HepG2 (cell line): ENCODE measurements around the gene TRAPPC4. TPM values are rescaled to one million over a fixed set of nuclear protein-coding genes. Genes with fewer than 3 reads are reported as not detected.

Experiments used
- CBX2 ChIP-seq, 2 experiments: fragments of 200-600 bp in 1 of 2; sonication (generic); formaldehyde crosslinking in 1 of 2; IDR thresholded peaks; 2 replicates each; pipeline versions ENCODE4 v1.7.0 to v1.8.1; 2018 to 2022; ENCODE audit warnings: low read depth in 2 of 2, low read length in 1 of 2, mild to moderate bottlenecking in 1 of 2, missing genetic modification reagents in 1 of 2
- ESRRA ChIP-seq: sonication (generic); formaldehyde crosslinking; IDR thresholded peaks from 2 replicates; pipeline ENCODE4 v1.5.1; 2020; ENCODE audit warnings: mild to moderate bottlenecking, low read depth, missing genetic modification reagents
- HDAC1 ChIP-seq: sonication (generic); formaldehyde crosslinking; IDR thresholded peaks from 2 replicates; pipeline ENCODE4 v1.5.1; 2020; ENCODE audit warnings: mild to moderate bottlenecking, missing genetic modification reagents
- IKZF1 ChIP-seq: fragments of 450-650 bp; IDR thresholded peaks from 2 replicates; pipeline ENCODE4 v1.7.1; 2016
- IKZF4 ChIP-seq: sonication (generic); formaldehyde crosslinking; IDR thresholded peaks from 2 replicates; pipeline ENCODE4 v1.5.1; 2020; ENCODE audit warnings: borderline replicate concordance, mild to moderate bottlenecking, low read depth, missing genetic modification reagents; ENCODE audit errors: not compliant biosample characterization
- POGZ ChIP-seq: sonication (generic); formaldehyde crosslinking; IDR thresholded peaks from 2 replicates; pipeline ENCODE4 v1.4.0; 2020; ENCODE audit warnings: mild to moderate bottlenecking, missing genetic modification reagents
- RXRB ChIP-seq: IDR thresholded peaks from 2 replicates; pipeline ENCODE4 v1.6.1; 2016; ENCODE audit warnings: borderline replicate concordance, missing genetic modification reagents, missing compliant biosample characterization
- THRA ChIP-seq: sonication (generic); formaldehyde crosslinking; IDR thresholded peaks from 2 replicates; pipeline ENCODE4 v1.4.0; 2020; ENCODE audit warnings: missing genetic modification reagents, borderline replicate concordance
- ZNF136 ChIP-seq: sonication (generic); formaldehyde crosslinking; IDR thresholded peaks from 2 replicates; pipeline ENCODE4 v1.8.1; 2022; ENCODE audit warnings: low read depth, mild to moderate bottlenecking, moderate library complexity, missing genetic modification reagents
- ZNF331 ChIP-seq: sonication (generic); formaldehyde crosslinking; IDR thresholded peaks from 2 replicates; pipeline ENCODE4 v1.4.0; 2020; ENCODE audit warnings: missing genetic modification reagents
- ZNF609 ChIP-seq: sonication (generic); formaldehyde crosslinking; IDR thresholded peaks from 2 replicates; pipeline ENCODE4 v1.4.0; 2020; ENCODE audit warnings: mild to moderate bottlenecking, missing genetic modification reagents, borderline replicate concordance
- polyA plus RNA-seq, 8 experiments: library from polyadenylated mRNA; depleted of rRNA in 3 of 8; stranded (reverse) in 7 of 8; unstranded in 1 of 8; fragments of >200 nt; fragmentation: Illumina TruSeq in 4 of 8; extraction: Trizol in 4 of 8; gene quantifications; 2 replicates each; pipeline versions ENCODE4 v1.2.1 to v1.2.3, GENCODE V29; 2011 to 2016; ENCODE audit warnings: low read depth in 4 of 8, missing spikeins in 1 of 8, mixed read lengths in 1 of 8; ENCODE audit not compliant: insufficient read depth in 1 of 8
- total RNA-seq, 5 experiments: library from RNA; depleted of rRNA; stranded (reverse); fragments of >200 nt; fragmentation: Illumina TruSeq; extraction: Trizol; gene quantifications; 2 replicates each; pipeline ENCODE4 v1.2.3, GENCODE V29; 2016; ENCODE audit warnings: low read depth in 1 of 5
- TF ChIP-seq, protein P1 (sequence below): sonication (generic); formaldehyde crosslinking; IDR thresholded peaks from 2 replicates; pipeline ENCODE4 v1.4.0; 2020; ENCODE audit warnings: mild to moderate bottlenecking, missing genetic modification reagents
- TF ChIP-seq, protein P2 (sequence below), 2 experiments: sonication (generic) in 1 of 2; formaldehyde crosslinking in 1 of 2; IDR thresholded peaks; 2 replicates each; pipeline versions ENCODE4 v1.6.1 to v1.9.0; 2014 to 2022; ENCODE audit warnings: antibody characterized with exemption in 1 of 2, borderline replicate concordance in 1 of 2, inconsistent platforms in 1 of 2, low read depth in 1 of 2, missing genetic modification reagents in 1 of 2

TRAPPC4 gene
- total and polyA plus RNA-seq, 2 of the 13 experiments (the other 11 are each of a cell fraction or from before 2014, with no cell fraction given): 97.4 to 140 TPM

- TF ChIP-seq ZNF609 (CRISPR knock-in tag) (0 out of 2 replicates have a peak, but pooled peaks have one; percentile 14), RXRB (CRISPR knock-in tag) (no peak), CBX2 (IDR thresholded peaks at IDR 0.05; ENCODE audit: low read depth, low read length) (no peak), CBX2 (CRISPR knock-in tag; IDR thresholded peaks at IDR 0.05; ENCODE audit: low read depth) (no peak), HDAC1 (CRISPR knock-in tag) (peak; percentile 74), THRA (CRISPR knock-in tag) (0 out of 2 replicates have a peak, but pooled peaks have one; percentile 35), ZNF136 (no peak), POGZ (CRISPR knock-in tag) (no peak), IKZF1 (no peak), ESRRA (CRISPR knock-in tag) (no peak), IKZF4 (CRISPR knock-in tag) (no peak), ZNF331 (CRISPR knock-in tag) (0 out of 2 replicates have a peak, but pooled peaks have one; percentile 37)
- TF ChIP-seq, protein P1, sequence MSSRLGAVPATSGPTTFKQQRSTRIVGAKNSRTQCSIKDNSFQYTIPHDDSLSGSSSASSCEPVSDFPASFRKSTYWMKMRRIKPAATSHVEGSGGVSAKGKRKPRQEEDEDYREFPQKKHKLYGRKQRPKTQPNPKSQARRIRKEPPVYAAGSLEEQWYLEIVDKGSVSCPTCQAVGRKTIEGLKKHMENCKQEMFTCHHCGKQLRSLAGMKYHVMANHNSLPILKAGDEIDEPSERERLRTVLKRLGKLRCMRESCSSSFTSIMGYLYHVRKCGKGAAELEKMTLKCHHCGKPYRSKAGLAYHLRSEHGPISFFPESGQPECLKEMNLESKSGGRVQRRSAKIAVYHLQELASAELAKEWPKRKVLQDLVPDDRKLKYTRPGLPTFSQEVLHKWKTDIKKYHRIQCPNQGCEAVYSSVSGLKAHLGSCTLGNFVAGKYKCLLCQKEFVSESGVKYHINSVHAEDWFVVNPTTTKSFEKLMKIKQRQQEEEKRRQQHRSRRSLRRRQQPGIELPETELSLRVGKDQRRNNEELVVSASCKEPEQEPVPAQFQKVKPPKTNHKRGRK (CRISPR knock-in tag): no peak
- TF ChIP-seq, protein P2, sequence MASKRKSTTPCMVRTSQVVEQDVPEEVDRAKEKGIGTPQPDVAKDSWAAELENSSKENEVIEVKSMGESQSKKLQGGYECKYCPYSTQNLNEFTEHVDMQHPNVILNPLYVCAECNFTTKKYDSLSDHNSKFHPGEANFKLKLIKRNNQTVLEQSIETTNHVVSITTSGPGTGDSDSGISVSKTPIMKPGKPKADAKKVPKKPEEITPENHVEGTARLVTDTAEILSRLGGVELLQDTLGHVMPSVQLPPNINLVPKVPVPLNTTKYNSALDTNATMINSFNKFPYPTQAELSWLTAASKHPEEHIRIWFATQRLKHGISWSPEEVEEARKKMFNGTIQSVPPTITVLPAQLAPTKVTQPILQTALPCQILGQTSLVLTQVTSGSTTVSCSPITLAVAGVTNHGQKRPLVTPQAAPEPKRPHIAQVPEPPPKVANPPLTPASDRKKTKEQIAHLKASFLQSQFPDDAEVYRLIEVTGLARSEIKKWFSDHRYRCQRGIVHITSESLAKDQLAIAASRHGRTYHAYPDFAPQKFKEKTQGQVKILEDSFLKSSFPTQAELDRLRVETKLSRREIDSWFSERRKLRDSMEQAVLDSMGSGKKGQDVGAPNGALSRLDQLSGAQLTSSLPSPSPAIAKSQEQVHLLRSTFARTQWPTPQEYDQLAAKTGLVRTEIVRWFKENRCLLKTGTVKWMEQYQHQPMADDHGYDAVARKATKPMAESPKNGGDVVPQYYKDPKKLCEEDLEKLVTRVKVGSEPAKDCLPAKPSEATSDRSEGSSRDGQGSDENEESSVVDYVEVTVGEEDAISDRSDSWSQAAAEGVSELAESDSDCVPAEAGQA (IDR thresholded peaks at IDR 0.05; ENCODE audit: low read depth): no peak
- TF ChIP-seq, protein P2 (CRISPR knock-in tag; IDR thresholded peaks at IDR 0.05; ENCODE audit: borderline replicate concordance): no peak
Observed at GRCh38 chr11:119057000-119057769, 38.6 kb downstream of the TRAPPC4 start, which contains the start of gene HYOU1 (continued).
